ENCODE measurements around the gene HDAC5.
A peak's percentile ranks its signal among the peaks of the same experiment; 100 is the strongest.
"Not testable (repeated sequence)": the region's sequence is repeated elsewhere in the genome, so short reads cannot be mapped to it uniquely, and the experiment has no call there.

Gene HDAC5

GRCh38 chr17:44132275-44132821 lies 8.9 kb upstream of the HDAC5 start:
- no peak for DNase-seq

- DNase-seq, result not testable (repeated sequence)
These were observed 7.9 kb upstream of the HDAC5 start for GRCh38 chr17:44131372-44131771.

GRCh38 chr17:44130693-44131349 lies 7.4 kb upstream of the HDAC5 start:
- no peak for DNase-seq

GRCh38 chr17:44128383-44128782 lies 4.9 kb upstream of the HDAC5 start:
- no peak for DNase-seq

DNA sequence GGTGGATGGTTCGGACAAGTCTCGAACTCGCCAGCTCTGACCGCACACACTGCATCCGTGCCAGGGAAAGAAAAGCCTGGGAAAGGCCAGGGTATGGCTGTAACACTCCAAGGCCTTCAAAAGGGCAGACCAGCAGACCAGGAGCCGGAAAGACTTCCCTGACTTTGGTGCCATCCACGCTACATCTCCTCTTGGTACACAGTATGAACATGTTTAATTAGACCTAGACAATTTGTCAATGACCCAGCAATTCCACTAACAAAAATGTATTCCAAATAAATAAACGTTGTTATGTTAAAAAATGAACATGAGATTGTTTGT lies 637 bp upstream of the HDAC5 start:
- DNase-seq, result no peak

- DNase-seq, result peak in 1 of 2 experiments; percentile 50
These were observed 555 bp downstream of the HDAC5 start for GRCh38 chr17:44122816-44123355.

DNA sequence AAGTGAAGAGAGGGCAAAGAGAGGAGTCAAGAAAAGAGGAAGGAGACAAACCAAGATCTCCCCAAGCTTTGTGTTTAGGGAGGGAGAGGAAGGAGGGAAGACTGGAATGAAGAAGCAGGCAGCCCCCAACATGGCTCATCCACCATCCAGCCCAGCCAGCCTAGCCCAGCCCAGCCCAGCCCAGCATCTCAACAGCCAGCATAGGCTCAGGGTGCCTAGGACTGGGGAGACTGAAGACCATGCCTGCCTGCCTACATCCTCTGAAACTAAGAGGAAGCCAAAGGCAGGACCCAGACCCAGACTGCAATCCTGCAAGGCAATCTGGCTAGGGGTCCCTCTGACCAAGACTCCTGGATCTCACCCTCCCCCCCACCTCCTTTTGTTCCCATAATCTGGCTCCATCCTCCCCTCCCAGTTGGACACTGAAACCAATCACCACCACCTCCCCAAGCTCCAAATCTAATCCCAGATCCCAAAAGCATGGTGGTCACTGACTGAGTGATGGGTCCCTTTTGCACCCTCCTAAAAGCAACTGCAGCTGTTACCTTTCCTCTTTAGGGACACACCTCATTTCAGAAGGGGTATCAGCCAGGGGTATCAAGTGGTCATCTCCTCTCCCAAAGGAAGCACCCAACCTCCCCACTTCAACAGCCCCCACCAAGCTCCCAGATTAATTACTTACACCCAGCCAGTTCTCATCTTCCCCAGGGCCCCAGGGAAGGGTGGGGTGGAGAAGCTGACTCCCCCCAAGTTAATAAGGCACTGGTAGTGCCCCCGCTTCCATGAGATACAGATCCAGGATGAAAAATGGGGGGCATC lies 1.2 kb downstream of the HDAC5 start:
- no peak for DNase-seq

DNA sequence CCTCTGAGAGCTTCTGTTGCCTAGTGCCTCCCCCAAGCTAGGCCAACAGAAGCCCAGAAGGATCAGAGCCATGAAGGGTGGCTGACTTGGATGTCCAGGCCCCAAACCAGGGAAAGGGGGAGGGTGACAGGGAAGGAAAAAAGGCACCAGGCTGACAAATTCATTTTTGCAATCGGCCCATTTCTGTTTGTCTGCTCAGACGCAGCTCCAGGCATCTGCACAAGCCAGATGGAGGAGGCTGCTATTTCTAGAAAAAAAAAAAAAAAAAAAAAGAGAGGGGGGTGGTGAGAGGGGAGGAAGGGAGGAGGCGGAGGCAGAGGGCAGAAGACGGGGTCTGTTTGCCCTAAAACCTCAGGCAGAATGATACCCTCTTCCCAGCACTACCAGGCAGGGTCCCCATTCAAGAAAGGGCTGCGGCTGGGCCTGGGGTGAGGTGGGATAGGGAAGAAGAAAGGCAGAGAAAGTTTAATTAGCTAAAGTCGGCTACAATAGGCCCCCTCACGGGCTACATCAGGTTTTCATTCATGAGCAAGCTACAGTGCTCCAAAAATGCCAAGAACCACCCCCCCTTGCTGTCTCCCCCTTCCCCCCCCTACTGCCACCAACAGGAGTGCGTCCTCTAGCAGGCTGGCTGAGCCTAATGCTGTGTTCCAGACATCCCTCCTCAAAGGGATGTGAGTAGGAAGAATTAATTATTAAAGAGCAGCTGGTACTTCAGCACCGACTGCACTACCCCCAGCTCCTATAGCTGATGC lies 2.4 kb downstream of the HDAC5 start:
- DNase-seq, result no peak

- DNase-seq, result not testable (repeated sequence)
These were observed 3.2 kb downstream of the HDAC5 start for GRCh38 chr17:44120281-44120680.

- no peak for DNase-seq
These were observed 3.6 kb downstream of the HDAC5 start for GRCh38 chr17:44119798-44120197.

GRCh38 chr17:44119062-44119461 lies 4.4 kb downstream of the HDAC5 start:
- no peak for DNase-seq

- no peak for DNase-seq
These were observed 4.9 kb downstream of the HDAC5 start for GRCh38 chr17:44118427-44119050.

- no peak for DNase-seq
These were observed 6.1 kb downstream of the HDAC5 start for GRCh38 chr17:44117351-44117750.

GRCh38 chr17:44115585-44116415 lies 7.6 kb downstream of the HDAC5 start:
- peak; percentile 37 to 46 for DNase-seq

DNA sequence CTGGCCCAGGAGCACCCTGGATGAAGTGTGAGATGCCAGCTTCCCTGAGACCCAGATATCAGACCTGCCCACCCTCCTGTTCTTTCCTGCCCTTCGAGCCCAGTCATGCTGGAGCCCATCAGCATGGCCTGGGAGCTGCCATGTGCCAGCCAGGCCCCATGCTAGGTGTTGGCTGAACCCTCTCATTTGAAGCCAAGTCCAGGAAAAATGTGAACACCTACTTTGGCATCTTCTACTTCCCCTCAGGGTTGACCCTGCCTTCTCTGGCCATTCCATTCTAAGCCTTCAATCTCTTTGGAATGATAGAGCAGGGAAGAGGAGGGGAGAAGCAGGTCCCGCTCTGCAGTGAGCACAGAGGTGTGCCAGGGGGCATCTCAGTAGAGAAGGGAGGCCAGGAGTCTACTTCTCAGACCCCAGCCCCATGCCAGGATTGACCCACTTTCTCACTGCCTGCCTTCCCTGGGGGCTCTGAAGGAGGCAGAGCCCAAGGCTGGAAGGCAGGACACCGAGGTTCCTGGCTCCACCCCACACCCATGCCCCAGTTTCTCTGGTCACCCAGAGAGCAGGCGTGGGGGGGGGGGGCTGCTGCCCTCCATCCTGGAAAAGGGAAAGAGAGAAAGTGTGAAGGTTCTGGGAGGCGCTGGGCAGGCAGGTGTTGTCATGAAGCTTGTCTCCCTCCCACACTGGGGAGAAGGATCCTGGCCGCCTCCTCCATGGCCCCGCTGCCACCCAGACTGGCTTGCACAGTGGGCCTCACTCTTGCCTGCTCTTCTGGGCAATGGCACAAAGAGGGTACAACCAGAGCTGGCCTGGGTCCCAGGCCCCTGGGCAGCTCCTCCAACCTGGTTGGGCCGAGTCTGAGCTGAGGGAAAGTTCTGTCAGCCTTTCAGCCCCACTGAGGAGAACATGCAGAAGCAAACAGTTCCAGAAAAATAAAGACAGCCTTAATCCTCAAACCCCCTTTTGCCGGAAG lies 9.3 kb downstream of the HDAC5 start:
- DNase-seq, result no peak

GRCh38 chr17:44113382-44113781 lies 10.1 kb downstream of the HDAC5 start:
- DNase-seq, result no peak

- no peak for DNase-seq
These were observed 10.9 kb downstream of the HDAC5 start for GRCh38 chr17:44112284-44113280.

GRCh38 chr17:44111777-44112176 lies 11.7 kb downstream of the HDAC5 start:
- DNase-seq, result no peak
